ENCODE results near the gene ACSF3.

The ACSF3 gene

GRCh38 chr16:89050868-89051311 is 42.8 kb upstream of the ACSF3 start:
- no peak for DNase-seq (ENCODE audit: extremely low read depth, insufficient read length)
- H3K36me3 ChIP-seq (ENCODE audit: control insufficient read depth, insufficient read depth, low read length) = no peaks in the 10 kb centered on the region
- no peak overlapping the region for H3K4me3 ChIP-seq (replicated peaks; ENCODE audit: low read depth, low read length)
- no peak for TF ChIP-seq CTCF (IDR thresholded peaks at IDR 0.05; ENCODE audit: insufficient read depth, low read length, poor library complexity, severe bottlenecking)
- H3K27me3 ChIP-seq (replicated peaks; ENCODE audit: control insufficient read depth, insufficient read depth, low read length) = no peaks in the 10 kb centered on the region; the same call in 1 of the 2 replicates

GRCh38 chr16:89051521-89052166 is 42.0 kb upstream of the ACSF3 start:
- no peaks in the 10 kb centered on the region; the same call in 1 of the 2 replicates for H3K27me3 ChIP-seq (replicated peaks; ENCODE audit: control insufficient read depth, insufficient read depth, low read length)
- H3K4me3 ChIP-seq (replicated peaks; ENCODE audit: low read depth, low read length) = no peak overlapping the region
- TF ChIP-seq CTCF (IDR thresholded peaks at IDR 0.05; ENCODE audit: insufficient read depth, low read length, poor library complexity, severe bottlenecking) = no peak
- H3K36me3 ChIP-seq (ENCODE audit: control insufficient read depth, insufficient read depth, low read length) = no peaks in the 10 kb centered on the region
- no peak for DNase-seq (ENCODE audit: extremely low read depth, insufficient read length)

- no peaks in the 10 kb centered on the region for H3K36me3 ChIP-seq (ENCODE audit: control insufficient read depth, insufficient read depth, low read length)
- no peak for TF ChIP-seq CTCF (IDR thresholded peaks at IDR 0.05; ENCODE audit: insufficient read depth, low read length, poor library complexity, severe bottlenecking)
- H3K4me3 ChIP-seq (replicated peaks; ENCODE audit: low read depth, low read length) = no peak overlapping the region
- DNase-seq (ENCODE audit: extremely low read depth, insufficient read length) = no peak
- H3K27me3 ChIP-seq (replicated peaks; ENCODE audit: control insufficient read depth, insufficient read depth, low read length) = no peaks in the 10 kb centered on the region; the same call in 1 of the 2 replicates
Observed at GRCh38 chr16:89052191-89052889, 41.3 kb upstream of the ACSF3 start.

- no peak for TF ChIP-seq CTCF (IDR thresholded peaks at IDR 0.05; ENCODE audit: insufficient read depth, low read length, poor library complexity, severe bottlenecking)
- DNase-seq (ENCODE audit: extremely low read depth, insufficient read length) = no peak
- Histone ChIP-seq H3K4me3 (replicated peaks; ENCODE audit: low read depth, low read length) (no peak overlapping the region), H3K27me3 (replicated peaks; ENCODE audit: control insufficient read depth, insufficient read depth, low read length) (no peaks in the 10 kb centered on the region; the same call in 1 of the 2 replicates), H3K36me3 (ENCODE audit: control insufficient read depth, insufficient read depth, low read length) (no peaks in the 10 kb centered on the region)
Observed at GRCh38 chr16:89052890-89053724, 40.5 kb upstream of the ACSF3 start.

GRCh38 chr16:89053725-89054029 is 40.0 kb upstream of the ACSF3 start:
- Histone ChIP-seq H3K27me3 (replicated peaks; ENCODE audit: control insufficient read depth, insufficient read depth, low read length) (no peaks in the 10 kb centered on the region; the same call in 1 of the 2 replicates), H3K36me3 (ENCODE audit: control insufficient read depth, insufficient read depth, low read length) (no peaks in the 10 kb centered on the region), H3K4me3 (replicated peaks; ENCODE audit: low read depth, low read length) (no peak overlapping the region)
- no peak for DNase-seq (ENCODE audit: extremely low read depth, insufficient read length)
- no peak for TF ChIP-seq CTCF (IDR thresholded peaks at IDR 0.05; ENCODE audit: insufficient read depth, low read length, poor library complexity, severe bottlenecking)
